GM19438 (cell line): ENCODE results near the gene ATP13A2.

Experiments
- ATAC-seq: cut with Tn5 transposase; IDR thresholded peaks from one replicate; pipeline ENCODE4 v1.9.1; 2021; ENCODE audit warnings: low read depth; ENCODE audit not compliant: unreplicated experiment

ATP13A2 gene

GRCh38 chr1:17004466-17005364 lies 7.0 kb downstream of the ATP13A2 start:
- no peak for ATAC-seq

- no peak for ATAC-seq
Observed at GRCh38 chr1:17002524-17002902, 9.2 kb downstream of the ATP13A2 start.

- ATAC-seq: no peak
Observed at GRCh38 chr1:17001760-17002523, 9.8 kb downstream of the ATP13A2 start.

GRCh38 chr1:16999863-17000262 lies 11.9 kb downstream of the ATP13A2 start:
- no peak for ATAC-seq

- no peak for ATAC-seq
Observed at GRCh38 chr1:16998589-16998988, 13.1 kb downstream of the ATP13A2 start.

- ATAC-seq: no peak
Observed at GRCh38 chr1:16996845-16997244, 14.9 kb downstream of the ATP13A2 start.

GRCh38 chr1:16993521-16994038 lies 18.1 kb downstream of the ATP13A2 start:
- no peak for ATAC-seq

- ATAC-seq: no peak
Observed at GRCh38 chr1:16992675-16993074, 19.1 kb downstream of the ATP13A2 start.

- ATAC-seq: no peak
Observed at GRCh38 chr1:16992102-16992501, 19.6 kb downstream of the ATP13A2 start.

GRCh38 chr1:16991571-16991970 lies 20.2 kb downstream of the ATP13A2 start:
- ATAC-seq: no peak

GRCh38 chr1:16989676-16990391 lies 21.9 kb downstream of the ATP13A2 start:
- no peak for ATAC-seq

- no peak for ATAC-seq
Observed at GRCh38 chr1:16988210-16988609, 23.5 kb downstream of the ATP13A2 start.

GRCh38 chr1:16986962-16987361 lies 24.8 kb downstream of the ATP13A2 start:
- no peak for ATAC-seq

GRCh38 chr1:16986560-16986959 lies 25.2 kb downstream of the ATP13A2 start:
- ATAC-seq: no peak

- no peak for ATAC-seq
Observed at GRCh38 chr1:16986113-16986512, 25.6 kb downstream of the ATP13A2 start.

- ATAC-seq: no peak
Observed at GRCh38 chr1:16984717-16985116, 27.0 kb downstream of the ATP13A2 start.

- no peak for ATAC-seq
Observed at GRCh38 chr1:16983649-16984048, 28.1 kb downstream of the ATP13A2 start.

GRCh38 chr1:16982902-16983301 lies 28.8 kb downstream of the ATP13A2 start:
- no peak for ATAC-seq

GRCh38 chr1:16981269-16981849 lies 30.4 kb downstream of the ATP13A2 start:
- ATAC-seq: no peak

GRCh38 chr1:16980473-16981268 lies 31.1 kb downstream of the ATP13A2 start, which contains the start of gene MFAP2:
Gene MFAP2 (minus strand): TSS chr1:16980620. CDS start chr1:16978273, 2,347 bp downstream.
- ATAC-seq: no peak
